ENCODE results near the gene PDE12.

- TF ChIP-seq, protein P1, sequence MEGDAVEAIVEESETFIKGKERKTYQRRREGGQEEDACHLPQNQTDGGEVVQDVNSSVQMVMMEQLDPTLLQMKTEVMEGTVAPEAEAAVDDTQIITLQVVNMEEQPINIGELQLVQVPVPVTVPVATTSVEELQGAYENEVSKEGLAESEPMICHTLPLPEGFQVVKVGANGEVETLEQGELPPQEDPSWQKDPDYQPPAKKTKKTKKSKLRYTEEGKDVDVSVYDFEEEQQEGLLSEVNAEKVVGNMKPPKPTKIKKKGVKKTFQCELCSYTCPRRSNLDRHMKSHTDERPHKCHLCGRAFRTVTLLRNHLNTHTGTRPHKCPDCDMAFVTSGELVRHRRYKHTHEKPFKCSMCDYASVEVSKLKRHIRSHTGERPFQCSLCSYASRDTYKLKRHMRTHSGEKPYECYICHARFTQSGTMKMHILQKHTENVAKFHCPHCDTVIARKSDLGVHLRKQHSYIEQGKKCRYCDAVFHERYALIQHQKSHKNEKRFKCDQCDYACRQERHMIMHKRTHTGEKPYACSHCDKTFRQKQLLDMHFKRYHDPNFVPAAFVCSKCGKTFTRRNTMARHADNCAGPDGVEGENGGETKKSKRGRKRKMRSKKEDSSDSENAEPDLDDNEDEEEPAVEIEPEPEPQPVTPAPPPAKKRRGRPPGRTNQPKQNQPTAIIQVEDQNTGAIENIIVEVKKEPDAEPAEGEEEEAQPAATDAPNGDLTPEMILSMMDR (IDR thresholded peaks at IDR 0.05): no peak
- TF ChIP-seq EZH2 (IDR thresholded peaks at IDR 0.05) (no peak), EZH2phosphoT487 (IDR thresholded peaks at IDR 0.05) (no peak)
Measured at GRCh38 chr3:57596495-57597126, 40.5 kb downstream of the PDE12 start.

Data from neural progenitor cell (in vitro differentiated cells).